ENCODE data around the gene PARS2.

Gene PARS2

DNA sequence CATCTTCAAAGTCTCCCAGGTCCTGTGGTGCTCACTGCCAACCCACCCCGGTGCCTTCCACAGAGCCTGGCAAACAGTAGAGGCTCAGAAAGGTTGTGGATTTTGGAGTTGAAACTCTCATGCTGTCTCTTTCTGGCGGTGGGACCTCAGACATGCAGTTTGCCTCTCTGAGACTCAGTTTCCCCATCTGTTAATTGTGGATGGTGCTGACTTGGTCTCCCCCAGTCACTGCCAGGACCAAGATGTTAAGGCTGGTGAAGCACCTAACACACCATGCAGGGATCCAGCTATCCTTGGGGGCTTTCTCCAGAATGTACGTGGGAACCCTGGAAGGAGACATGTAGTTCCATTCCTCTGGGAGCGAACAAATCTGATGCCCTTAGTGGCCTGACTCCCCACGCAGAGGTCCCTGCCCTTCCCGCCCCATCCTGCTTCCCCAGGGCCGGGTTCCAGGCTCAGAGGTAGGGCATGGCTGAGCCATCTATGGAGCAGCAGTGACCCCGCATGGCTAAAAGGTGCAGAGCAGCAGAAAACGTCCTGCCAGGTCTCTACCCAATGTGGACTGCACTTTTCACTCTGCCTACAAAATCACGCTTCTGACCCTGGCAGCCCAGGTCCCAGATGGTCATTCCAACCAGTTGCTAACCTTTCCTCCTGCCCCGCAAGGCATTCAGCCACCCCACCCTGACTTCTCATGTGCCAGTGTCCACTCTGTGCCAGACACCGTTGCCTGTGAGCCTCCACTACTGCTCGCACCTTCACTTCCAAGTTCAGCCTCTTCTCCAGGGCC is 46.0 kb upstream of the PARS2 start:
- TF ChIP-seq, protein P1, sequence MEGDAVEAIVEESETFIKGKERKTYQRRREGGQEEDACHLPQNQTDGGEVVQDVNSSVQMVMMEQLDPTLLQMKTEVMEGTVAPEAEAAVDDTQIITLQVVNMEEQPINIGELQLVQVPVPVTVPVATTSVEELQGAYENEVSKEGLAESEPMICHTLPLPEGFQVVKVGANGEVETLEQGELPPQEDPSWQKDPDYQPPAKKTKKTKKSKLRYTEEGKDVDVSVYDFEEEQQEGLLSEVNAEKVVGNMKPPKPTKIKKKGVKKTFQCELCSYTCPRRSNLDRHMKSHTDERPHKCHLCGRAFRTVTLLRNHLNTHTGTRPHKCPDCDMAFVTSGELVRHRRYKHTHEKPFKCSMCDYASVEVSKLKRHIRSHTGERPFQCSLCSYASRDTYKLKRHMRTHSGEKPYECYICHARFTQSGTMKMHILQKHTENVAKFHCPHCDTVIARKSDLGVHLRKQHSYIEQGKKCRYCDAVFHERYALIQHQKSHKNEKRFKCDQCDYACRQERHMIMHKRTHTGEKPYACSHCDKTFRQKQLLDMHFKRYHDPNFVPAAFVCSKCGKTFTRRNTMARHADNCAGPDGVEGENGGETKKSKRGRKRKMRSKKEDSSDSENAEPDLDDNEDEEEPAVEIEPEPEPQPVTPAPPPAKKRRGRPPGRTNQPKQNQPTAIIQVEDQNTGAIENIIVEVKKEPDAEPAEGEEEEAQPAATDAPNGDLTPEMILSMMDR (IDR thresholded peaks at IDR 0.05; ENCODE audit: low read depth, low read length, missing control alignments): peak; percentile 96
- no peak for DNase-seq (ENCODE audit: low read depth)
- H3K4me3 ChIP-seq (ENCODE audit: low read depth, low read length): no peak overlapping the region

DNA sequence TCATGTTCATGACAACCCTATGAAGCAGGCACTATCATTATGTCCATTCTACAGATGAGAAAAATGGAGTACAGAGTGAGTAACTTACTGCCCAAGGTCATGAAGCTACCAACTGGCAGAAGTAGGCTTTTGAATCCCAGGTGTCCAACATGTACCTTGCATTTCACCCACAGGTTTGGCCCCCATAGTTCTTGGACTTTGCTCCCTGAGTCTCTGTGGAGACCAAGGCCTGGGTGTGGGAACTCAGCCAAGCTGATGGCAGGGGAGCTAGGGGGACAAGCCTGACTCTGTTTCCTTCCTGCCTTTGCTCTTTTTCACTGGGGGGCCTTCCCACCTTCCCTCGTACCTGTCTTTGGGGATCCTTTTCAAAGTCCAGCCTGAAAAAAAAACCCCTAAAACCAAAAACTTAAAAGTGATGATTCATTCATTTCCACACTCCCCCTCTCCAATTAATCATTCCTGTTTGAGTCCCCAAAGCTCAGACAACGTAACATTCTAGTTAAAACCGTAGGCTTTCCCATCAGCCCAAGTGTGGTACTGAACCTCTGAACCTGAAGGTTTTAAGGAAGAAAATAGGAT is 45.3 kb upstream of the PARS2 start:
- TF ChIP-seq, protein P1 (IDR thresholded peaks at IDR 0.05; ENCODE audit: low read depth, low read length, missing control alignments): no peak
- no peak for DNase-seq (ENCODE audit: low read depth)
- H3K4me3 ChIP-seq (ENCODE audit: low read depth, low read length): no peak overlapping the region

DNA sequence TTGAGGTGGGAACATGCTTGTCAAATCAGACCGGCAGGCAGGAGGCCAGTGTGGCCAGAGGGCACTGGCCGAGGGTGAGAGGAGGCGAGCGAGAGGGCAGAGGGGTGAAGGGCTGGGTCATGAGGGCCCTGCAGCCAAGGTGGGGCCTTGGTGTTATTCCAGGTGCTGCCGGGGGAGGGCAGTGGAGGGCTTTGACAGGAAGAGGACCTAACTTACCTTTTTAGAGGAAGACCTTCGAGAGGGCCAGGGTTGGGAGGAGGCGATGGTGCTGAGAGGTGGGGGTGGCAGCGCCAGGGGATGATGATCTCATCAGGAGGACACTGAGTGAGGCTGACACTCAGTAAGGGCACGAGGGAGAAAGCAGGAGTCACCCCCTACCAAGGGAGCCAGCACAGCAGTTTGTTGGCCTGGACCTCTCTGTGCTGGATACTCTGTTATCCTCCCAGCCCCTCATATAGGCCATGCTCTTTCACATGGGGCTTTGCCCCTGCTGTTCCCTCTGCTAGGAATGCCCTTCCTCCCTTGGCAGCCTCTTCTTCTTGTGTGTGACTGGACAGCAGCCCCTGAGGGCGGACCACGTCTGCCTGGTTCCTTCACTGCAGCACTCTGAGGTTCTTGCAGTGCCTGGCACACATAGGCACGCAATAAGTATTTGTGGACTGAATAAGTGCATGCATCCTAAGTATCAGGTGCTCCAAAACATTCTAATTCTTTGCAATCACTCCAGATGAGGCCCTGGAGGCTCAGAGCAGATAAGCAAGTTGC is 44.3 kb upstream of the PARS2 start:
- no peak for DNase-seq (ENCODE audit: low read depth)
- no peak overlapping the region for H3K4me3 ChIP-seq (ENCODE audit: low read depth, low read length)
- TF ChIP-seq, protein P1 (IDR thresholded peaks at IDR 0.05; ENCODE audit: low read depth, low read length, missing control alignments): peak; percentile 25

- no peak for DNase-seq (ENCODE audit: low read depth)
- H3K4me3 ChIP-seq (ENCODE audit: low read depth, low read length): no peak overlapping the region
Measured at GRCh38 chr1:54807756-54808155, 43.4 kb upstream of the PARS2 start.

DNA sequence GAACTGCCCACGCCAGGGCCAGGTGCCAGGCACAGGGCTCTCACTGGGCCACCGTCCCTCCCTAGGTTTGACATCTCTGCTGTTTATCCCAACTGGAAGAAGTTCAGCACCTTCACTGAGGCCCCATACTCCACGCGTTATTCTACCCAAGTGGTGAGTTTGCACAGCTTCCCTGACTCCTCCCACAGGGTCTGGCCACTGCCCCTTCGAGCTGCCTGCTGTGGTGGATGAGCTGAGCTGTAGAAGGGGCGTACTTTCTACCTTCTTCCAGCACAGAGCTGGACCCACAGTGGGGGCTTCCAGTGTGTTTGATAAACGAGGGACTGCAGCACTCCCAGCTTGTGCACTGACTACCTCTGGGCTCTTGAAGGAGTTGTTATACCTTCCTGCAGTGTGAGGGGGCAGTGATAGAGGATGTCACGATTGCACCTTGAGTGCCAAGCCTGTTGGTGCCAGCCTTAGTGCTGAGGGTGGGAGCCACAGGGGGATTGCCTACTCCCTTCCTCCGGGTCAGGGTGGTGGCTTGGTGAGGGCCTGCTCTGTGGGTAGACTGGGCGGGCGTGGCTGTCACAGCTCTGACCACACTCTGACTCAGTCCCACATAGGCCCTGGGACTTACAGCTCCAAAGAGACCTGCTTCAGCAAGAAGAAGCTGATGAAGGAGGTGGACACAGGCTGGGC is 42.7 kb upstream of the PARS2 start:
- no peak overlapping the region for H3K4me3 ChIP-seq (ENCODE audit: low read depth, low read length)
- no peak for DNase-seq (ENCODE audit: low read depth)
- TF ChIP-seq, protein P1 (IDR thresholded peaks at IDR 0.05; ENCODE audit: low read depth, low read length, missing control alignments): no peak

More at GRCh38 chr1:54807756-54808155, 43.4 kb upstream of the PARS2 start:
- TF ChIP-seq, protein P1 (IDR thresholded peaks at IDR 0.05; ENCODE audit: low read depth, low read length, missing control alignments): no peak

GRCh38 chr1:54805981-54806381 is 41.7 kb upstream of the PARS2 start:
- TF ChIP-seq, protein P1 (IDR thresholded peaks at IDR 0.05; ENCODE audit: low read depth, low read length, missing control alignments): no peak
- H3K4me3 ChIP-seq (ENCODE audit: low read depth, low read length): no peak overlapping the region
- no peak for DNase-seq (ENCODE audit: low read depth)
